Stimulated activated CD8-positive, alpha-beta memory T cell treated with anti-CD3 and anti-CD28 coated beads, Interleukin-15, amount 100 ng/mL, for 1 hour (primary cell): Measurements from ENCODE around the gene FBXL14.

Source experiments
- DNase-seq: peaks from one replicate; pipeline ENCODE4 v3.0.0-alpha.2; 2020; ENCODE audit warnings: low read depth

The FBXL14 gene, protein sequence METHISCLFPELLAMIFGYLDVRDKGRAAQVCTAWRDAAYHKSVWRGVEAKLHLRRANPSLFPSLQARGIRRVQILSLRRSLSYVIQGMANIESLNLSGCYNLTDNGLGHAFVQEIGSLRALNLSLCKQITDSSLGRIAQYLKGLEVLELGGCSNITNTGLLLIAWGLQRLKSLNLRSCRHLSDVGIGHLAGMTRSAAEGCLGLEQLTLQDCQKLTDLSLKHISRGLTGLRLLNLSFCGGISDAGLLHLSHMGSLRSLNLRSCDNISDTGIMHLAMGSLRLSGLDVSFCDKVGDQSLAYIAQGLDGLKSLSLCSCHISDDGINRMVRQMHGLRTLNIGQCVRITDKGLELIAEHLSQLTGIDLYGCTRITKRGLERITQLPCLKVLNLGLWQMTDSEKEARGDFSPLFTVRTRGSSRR

DNA sequence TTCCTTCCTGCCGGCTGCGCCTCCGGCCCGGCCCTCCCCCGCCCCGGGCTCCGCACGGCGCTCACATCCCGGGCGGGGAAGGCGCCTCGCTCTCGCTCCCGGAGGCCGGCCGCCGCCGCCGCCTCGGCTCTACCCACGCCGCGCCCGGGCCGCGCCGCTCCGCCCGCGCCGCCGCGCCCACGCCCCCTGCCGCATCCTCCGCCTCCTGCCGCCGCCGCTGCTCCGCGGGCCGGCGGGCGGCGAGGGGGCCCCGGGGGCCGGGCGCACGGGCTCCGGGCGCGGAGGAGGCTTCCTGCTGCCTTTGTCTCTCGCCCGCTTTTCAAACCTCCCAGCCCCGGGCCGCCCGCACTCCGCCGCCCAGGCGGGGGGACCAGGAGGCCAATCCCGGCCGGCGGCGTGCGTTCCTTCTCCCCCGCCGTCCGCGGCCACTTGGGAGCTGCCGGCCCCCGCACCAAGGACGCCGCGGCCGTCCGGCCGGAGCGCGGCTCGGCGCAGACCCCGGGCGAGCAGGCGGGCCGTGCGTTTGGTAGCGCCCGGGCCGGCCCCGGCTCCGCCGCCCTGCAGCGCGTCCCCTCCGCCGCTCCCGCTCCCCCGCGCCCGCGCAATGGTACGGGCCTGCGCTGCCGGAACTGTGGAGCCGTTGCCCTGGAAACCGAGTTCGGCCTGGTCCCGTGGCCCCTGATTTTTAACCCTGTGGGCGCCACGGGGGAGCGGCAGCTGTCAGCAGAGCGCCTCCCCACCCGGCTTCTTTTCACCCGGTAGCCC is at the start of gene FBXL14:
FBXL14 (minus strand) TSS at position 321 of the 765 bp plus-strand sequence. CDS start 515 bp downstream, outside the sequence.
- DNase-seq, result peak; percentile 78

- DNase-seq, result no peak
Observed at GRCh38 chr12:1643905-1644533, 49.6 kb upstream of the FBXL14 start.

- no peak for DNase-seq
Observed at GRCh38 chr12:1643043-1643442, 48.7 kb upstream of the FBXL14 start.

DNA sequence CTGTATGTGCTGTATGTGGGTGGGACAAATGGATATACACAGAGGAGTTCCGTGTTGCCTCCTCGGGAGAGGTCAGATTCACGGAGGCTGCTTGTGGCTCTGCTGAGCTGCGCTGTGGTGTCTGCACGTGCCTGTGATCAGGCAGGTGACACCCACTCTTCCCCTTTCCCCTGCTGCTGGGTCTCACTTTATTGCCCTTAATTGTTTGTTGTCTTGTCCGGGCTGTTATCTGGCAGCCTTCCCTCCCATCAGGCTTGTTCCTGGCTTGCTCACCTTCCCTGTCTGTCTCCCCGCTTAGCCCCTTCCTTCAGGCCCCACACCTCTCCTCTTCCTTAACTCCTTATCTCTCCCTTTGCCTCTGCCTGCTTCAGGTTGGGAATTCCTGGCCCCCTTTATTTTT is 48.1 kb upstream of the FBXL14 start:
- no peak for DNase-seq

DNA sequence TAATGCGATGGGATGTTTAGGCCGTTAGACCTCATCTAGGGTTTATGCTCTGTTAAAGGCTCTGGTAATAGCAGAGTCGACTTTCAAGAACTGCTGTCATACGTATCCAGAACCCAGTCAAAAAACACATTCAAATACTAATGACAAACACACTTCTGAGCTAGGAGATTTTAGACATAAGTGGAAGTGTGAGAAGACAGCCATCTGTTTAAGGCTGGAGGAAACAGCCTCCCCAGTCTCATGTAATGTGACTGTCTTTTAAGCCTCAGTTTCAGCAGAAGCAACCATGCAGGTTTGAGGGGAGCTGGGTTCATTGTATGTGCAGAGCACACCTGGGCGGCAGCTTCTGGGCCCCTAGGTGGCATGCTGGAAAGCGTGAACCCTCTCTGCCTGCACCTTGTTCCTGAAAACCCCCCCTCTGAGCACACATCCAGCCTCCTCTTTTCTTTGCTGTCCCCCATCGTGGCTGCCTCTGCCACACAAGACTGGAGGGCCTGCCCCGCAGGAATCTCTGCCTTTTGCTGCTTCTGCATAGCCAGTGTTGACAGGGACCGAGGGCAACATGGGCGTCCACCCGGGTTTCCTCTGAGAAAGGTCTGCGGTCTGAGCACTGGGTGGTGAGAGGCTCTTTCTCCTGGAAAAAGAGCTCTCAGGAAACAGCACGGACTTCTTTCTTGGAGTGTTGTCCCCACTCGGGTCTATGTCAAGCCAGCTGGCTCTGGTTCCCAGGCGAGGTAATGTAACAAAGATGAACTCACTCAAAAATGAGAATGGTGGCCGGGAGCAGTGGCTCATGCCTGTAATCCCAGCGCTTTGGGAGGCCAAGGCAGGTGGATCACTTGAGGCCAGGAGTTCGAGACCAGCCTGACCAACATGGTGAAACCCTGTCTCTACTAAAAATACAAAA is 46.2 kb upstream of the FBXL14 start:
- no peak for DNase-seq

DNA sequence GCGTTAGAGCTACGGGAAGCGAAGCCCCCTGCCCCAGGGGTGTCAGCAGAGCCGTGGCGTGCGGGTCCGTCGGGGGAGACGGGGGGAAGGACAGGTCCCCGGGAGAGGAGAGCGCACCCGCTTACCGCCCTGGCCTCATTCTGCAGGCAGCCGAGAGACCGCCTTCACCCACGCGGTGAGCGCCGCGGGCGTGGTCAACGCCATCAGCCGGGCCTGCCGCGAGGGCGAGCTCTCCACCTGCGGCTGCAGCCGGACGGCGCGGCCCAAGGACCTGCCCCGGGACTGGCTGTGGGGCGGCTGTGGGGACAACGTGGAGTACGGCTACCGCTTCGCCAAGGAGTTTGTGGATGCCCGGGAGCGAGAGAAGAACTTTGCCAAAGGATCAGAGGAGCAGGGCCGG is 45.2 kb upstream of the FBXL14 start:
- no peak for DNase-seq

- no peak for DNase-seq
Observed at GRCh38 chr12:1638203-1638602, 43.8 kb upstream of the FBXL14 start.

- no peak for DNase-seq
Observed at GRCh38 chr12:1635301-1636095, 41.1 kb upstream of the FBXL14 start.

DNA sequence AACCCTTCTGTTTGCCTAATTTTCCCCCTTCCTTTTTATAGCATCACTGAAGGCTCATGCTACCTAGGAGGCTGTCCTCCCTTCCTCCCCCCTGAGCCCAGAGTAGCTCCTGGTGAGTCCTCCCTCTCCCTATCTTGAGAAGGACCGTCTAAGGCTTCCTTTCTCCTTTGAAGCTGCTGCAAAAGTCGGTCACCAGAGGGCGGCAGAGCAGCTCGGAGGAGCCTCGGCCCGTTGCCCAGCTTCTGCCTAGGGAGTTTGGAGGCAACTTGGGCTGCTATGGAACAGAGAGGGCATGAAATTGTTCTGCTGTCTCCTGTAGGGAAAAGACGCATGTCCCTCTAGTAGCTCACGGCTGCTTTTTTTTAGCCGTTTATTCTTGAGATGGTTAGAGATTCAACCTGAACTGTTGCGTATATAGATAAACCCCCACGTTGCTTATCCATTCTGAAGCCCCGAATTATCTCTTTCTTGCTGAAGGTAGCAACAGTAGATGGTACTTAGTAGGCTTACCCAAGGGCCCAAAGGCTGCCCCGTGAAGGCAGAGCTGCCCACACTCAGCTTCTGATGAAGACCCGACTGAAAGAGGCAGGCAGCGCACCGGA is 40.3 kb upstream of the FBXL14 start:
- DNase-seq, result peak; percentile 37

DNA sequence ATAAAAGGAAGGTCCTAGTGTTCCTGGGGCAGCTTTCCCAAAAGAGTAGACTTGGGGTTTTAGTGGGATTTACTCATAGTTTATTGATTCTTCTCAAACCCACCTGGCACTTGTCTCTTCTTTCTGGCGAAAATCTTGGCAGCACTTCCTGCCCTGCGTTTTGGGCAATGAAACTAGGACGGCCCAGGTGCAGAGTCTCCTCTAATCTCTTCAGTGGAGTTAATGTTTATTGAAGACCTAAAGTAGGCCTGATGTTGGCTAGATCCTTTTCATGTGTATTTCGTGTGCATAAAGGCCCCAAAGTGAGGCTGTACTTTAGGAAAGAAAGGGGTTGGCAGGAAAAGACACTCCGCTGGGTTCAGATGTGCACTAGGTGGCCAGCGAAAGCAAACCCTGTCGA is 39.8 kb upstream of the FBXL14 start:
- DNase-seq, result no peak

- DNase-seq, result no peak
Observed at GRCh38 chr12:1633459-1633858, 39.1 kb upstream of the FBXL14 start.

DNA sequence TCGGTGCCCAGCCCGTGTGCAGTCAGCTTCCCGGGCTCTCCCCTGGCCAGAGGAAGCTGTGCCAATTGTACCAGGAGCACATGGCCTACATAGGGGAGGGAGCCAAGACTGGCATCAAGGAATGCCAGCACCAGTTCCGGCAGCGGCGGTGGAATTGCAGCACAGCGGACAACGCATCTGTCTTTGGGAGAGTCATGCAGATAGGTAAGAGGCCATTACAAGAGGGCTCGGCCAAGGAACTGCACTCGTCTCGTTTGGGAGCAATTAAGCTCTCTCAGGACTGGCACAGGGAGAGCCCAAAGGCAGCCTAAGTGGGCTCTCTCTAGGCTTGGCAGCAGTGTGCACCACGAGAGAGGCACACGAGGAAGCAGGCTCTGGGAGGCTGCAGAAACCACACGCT is 38.3 kb upstream of the FBXL14 start:
- no peak for DNase-seq

DNA sequence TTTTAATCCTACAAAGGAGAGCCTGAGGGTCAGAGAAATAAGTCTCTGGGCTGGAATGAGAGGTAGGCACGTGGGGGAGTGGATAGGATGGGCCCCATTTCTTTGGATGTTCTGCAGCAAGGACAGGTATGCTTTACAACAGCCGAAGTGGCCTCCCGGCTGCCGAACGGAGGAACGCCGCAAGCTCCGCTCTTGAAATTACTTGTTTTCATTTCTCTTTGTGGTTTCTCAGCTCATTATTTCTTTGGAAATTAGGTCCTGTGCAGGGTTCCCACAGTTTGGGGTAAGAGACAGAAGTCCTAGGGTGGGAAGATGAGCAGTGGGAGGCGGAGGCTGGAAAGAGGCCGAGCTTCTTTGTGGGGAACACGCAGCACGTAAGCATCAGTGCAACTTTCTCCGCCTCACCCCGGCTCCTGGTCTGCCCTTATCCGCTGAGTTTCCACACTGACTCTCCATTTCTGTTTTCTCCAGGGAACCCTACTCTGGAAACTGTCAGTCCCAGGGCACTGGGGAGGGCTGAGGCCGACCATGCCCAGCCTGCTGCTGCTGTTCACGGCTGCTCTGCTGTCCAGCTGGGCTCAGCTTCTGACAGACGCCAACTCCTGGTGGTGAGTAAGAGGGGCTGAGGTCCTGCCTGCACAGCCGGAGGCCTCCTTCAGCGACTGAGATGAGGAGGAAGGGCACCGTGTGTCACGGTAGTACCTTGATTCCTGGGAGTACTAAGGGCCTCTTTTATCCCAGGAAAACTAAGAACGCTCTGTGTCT is 36.6 kb upstream of the FBXL14 start:
- DNase-seq, result no peak

- no peak for DNase-seq
Observed at GRCh38 chr12:1630133-1630826, 35.9 kb upstream of the FBXL14 start.

GRCh38 chr12:1629338-1630132 is 35.2 kb upstream of the FBXL14 start:
- DNase-seq, result no peak

GRCh38 chr12:1628666-1629337 is 34.4 kb upstream of the FBXL14 start, which contains the start of gene WNT5B:
TSS of gene WNT5B (plus strand) at chr12:1629231. CDS start at chr12:1631355, 2,124 bp downstream.
- DNase-seq, result no peak

- DNase-seq, result no peak
Observed at GRCh38 chr12:1622406-1622805, 28.0 kb upstream of the FBXL14 start.

DNA sequence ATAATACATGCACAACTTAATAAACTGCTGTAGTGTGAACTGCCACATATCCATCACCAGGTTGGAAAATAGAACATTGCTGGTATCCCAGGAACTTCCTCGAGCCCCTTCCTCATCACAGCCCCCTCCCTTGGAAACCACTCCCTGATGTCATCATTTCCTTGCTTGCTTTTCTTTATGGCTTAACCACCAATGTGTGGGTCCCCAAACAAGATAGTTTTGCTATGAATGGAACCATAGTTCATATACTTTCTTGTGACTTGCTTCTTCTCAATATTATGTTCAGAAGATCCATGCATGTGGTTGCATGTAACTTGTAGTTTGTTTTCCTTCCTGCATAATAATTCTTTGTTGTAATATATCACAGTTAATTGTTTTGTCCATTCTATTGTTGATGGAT is 25.7 kb upstream of the FBXL14 start:
- DNase-seq, result no peak
